Endothelial cell (in vitro differentiated cells): ENCODE data around the gene SCN4B. TPM values are rescaled to one million over a fixed set of nuclear protein-coding genes. Genes with fewer than 3 reads are reported as not detected.

Experiments
- DNase-seq: peaks from one replicate; pipeline ENCODE4 v3.0.0; 2021; ENCODE audit warnings: low spot score
- H3K27ac Mint-ChIP-seq: one replicate; pipeline ENCODE4 v1.8.0; 2021; ENCODE audit warnings: mixed read lengths, inconsistent platforms; ENCODE audit not compliant: unreplicated experiment
- H3K27me3 Mint-ChIP-seq: one replicate; pipeline ENCODE4 v1.8.0; 2021; ENCODE audit warnings: mild to moderate bottlenecking, moderate library complexity, mixed read lengths, inconsistent platforms; ENCODE audit not compliant: unreplicated experiment
- H3K36me3 Mint-ChIP-seq: one replicate; pipeline ENCODE4 v1.8.0; 2021; ENCODE audit warnings: mild to moderate bottlenecking, low read depth, mixed read lengths, inconsistent platforms; ENCODE audit not compliant: unreplicated experiment
- H3K4me1 Mint-ChIP-seq: one replicate; pipeline ENCODE4 v1.8.0; 2021; ENCODE audit warnings: mild to moderate bottlenecking, mixed read lengths, inconsistent platforms; ENCODE audit not compliant: unreplicated experiment
- H3K4me3 Mint-ChIP-seq: one replicate; pipeline ENCODE4 v1.8.0; 2021; ENCODE audit warnings: mild to moderate bottlenecking, mixed read lengths, inconsistent platforms; ENCODE audit not compliant: unreplicated experiment
- H3K9me3 Mint-ChIP-seq: one replicate; pipeline ENCODE4 v1.8.0; 2021; ENCODE audit warnings: mixed read lengths, inconsistent platforms; ENCODE audit not compliant: unreplicated experiment
- CTCF ChIP-seq: fragments of 200-600 bp; sonication (generic); IDR thresholded peaks from one replicate; pipeline ENCODE4 v1.5.0; 2021; ENCODE audit warnings: antibody characterized with exemption; ENCODE audit not compliant: unreplicated experiment
- total RNA-seq: library from RNA; stranded (reverse); fragmentation: NEBNext Ultra II Directional; extraction: Animal tissue kit (Norgen Biotek cat#: 25700); gene quantifications from one replicate; pipeline ENCODE4 v1.2.1, GENCODE V29; 2021; ENCODE audit not compliant: unreplicated experiment

The SCN4B gene
- total RNA-seq, 1 donor from 2014 or later: 3.1 TPM

GRCh38 chr11:118114266-118114665 is 38.4 kb downstream of the SCN4B start:
- H3K9me3 Mint-ChIP-seq: no peaks in the 10 kb centered on the region

GRCh38 chr11:118112711-118113430 is 39.8 kb downstream of the SCN4B start:
- Mint-ChIP-seq H3K4me3 (no peak overlapping the region), H3K4me1 (no peaks in the 10 kb centered on the region), H3K27ac (no peak overlapping the region), H3K27me3 (peaks cover 11% of the 10 kb centered on the region), H3K9me3 (no peaks in the 10 kb centered on the region), H3K36me3 (no peaks in the 10 kb centered on the region)
- DNase-seq: no peak
- no peak for TF ChIP-seq CTCF

More at GRCh38 chr11:118114266-118114665, 38.4 kb downstream of the SCN4B start:
- Mint-ChIP-seq H3K4me1 (peaks cover 3% of the 10 kb centered on the region), H3K27ac (no peak overlapping the region), H3K27me3 (peaks cover 11% of the 10 kb centered on the region), H3K36me3 (no peaks in the 10 kb centered on the region), H3K4me3 (no peak overlapping the region)
- DNase-seq: no peak
- no peak for TF ChIP-seq CTCF

GRCh38 chr11:118111744-118112035 is 40.9 kb downstream of the SCN4B start:
- TF ChIP-seq CTCF: no peak
- H3K4me1 Mint-ChIP-seq: no peaks in the 10 kb centered on the region
- H3K27ac Mint-ChIP-seq: no peak overlapping the region
- no peaks in the 10 kb centered on the region for H3K9me3 Mint-ChIP-seq
- peaks cover 14% of the 10 kb centered on the region for H3K27me3 Mint-ChIP-seq
- no peak overlapping the region for H3K4me3 Mint-ChIP-seq
- DNase-seq: no peak
- H3K36me3 Mint-ChIP-seq: no peaks in the 10 kb centered on the region

GRCh38 chr11:118111019-118111743 is 41.4 kb downstream of the SCN4B start:
- Mint-ChIP-seq H3K4me1 (no peaks in the 10 kb centered on the region), H3K27ac (no peak overlapping the region), H3K36me3 (no peaks in the 10 kb centered on the region), H3K4me3 (no peak overlapping the region), H3K27me3 (peaks cover 14% of the 10 kb centered on the region), H3K9me3 (no peaks in the 10 kb centered on the region)
- DNase-seq: no peak
- no peak for TF ChIP-seq CTCF

- H3K4me1 Mint-ChIP-seq: no peaks in the 10 kb centered on the region
- H3K27ac Mint-ChIP-seq: no peak overlapping the region
- H3K4me3 Mint-ChIP-seq: no peak overlapping the region
- no peaks in the 10 kb centered on the region for H3K9me3 Mint-ChIP-seq
- H3K27me3 Mint-ChIP-seq: peaks cover 8% of the 10 kb centered on the region
- DNase-seq: no peak
- no peak for TF ChIP-seq CTCF
- no peaks in the 10 kb centered on the region for H3K36me3 Mint-ChIP-seq
Measured at GRCh38 chr11:118109231-118109630, 43.4 kb downstream of the SCN4B start.
